Astrocyte of the cerebellum (primary cell): ENCODE data around the gene SEH1L.
A peak's percentile ranks its signal among the peaks of the same experiment; 100 is the strongest.
"Not testable (repeated sequence)": the region's sequence is repeated elsewhere in the genome, so short reads cannot be mapped to it uniquely, and the experiment has no call there.

Source experiments
- DNase-seq: peaks from one replicate; pipeline ENCODE4 v3.0.0-alpha.2; 2011; ENCODE audit warnings: low read depth
- H3K4me3 ChIP-seq: 2 replicates; pipeline ENCODE4 v1.5.1; 2011; ENCODE audit warnings: mild to moderate bottlenecking, low read depth, low read length, moderate library complexity
- CTCF ChIP-seq: IDR thresholded peaks from 2 replicates; pipeline ENCODE4 v1.5.1; 2012; ENCODE audit warnings: low read length, low read depth, moderate library complexity, mild to moderate bottlenecking; ENCODE audit errors: missing control alignments
- in situ Hi-C: cut with HindIII; loops from 2 replicates; pipeline ENCODE4 v1.10.0; 2017; ENCODE audit warnings: low sequenced_read_pairs

Gene SEH1L

DNA sequence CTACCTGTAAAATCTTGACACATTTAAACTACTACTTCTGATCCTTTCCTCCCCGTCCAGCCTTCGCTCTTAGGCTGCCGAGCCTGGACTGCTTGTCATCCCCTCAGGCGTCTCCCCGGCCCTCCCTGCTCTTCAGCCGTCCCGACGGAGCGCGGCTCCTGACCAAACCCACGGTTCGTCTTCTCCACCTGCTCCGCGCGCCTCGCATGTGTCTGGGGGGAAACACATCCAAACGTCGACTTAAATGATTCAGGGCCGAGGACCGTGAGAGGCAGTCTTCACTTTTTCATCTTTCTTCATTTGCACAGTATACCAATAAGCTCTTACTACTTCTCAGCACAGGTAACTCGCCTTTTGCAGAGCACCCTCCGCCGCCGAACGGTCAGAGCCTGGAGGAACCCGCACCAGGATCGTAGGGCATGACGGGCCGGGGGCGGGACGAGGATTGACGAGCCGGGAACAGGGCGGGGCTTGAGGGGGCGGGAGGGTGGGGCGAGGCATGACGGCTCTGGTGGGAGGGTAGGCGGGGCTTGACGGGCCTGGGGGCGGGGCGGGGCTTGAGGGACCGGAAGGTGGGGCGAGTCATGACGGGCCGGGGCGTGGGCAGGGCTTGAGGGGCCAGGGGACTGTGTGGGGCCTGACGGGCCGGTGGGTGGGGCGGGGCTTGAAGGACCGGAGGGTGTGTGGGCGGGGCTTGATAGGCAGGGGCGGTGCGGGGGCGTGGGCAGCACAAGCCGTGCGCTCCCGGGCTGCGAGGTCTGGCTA is at the start of gene SEH1L:
SEH1L (plus strand) TSS at position 727 of the 765 bp plus-strand sequence. CDS start 111 bp downstream, outside the sequence.
- no peak for TF ChIP-seq CTCF
- in situ Hi-C loops = no loop called here
- peak within 1 kb of the TSS; percentile 77 for H3K4me3 ChIP-seq
- peak; percentile 97 for DNase-seq

DNA sequence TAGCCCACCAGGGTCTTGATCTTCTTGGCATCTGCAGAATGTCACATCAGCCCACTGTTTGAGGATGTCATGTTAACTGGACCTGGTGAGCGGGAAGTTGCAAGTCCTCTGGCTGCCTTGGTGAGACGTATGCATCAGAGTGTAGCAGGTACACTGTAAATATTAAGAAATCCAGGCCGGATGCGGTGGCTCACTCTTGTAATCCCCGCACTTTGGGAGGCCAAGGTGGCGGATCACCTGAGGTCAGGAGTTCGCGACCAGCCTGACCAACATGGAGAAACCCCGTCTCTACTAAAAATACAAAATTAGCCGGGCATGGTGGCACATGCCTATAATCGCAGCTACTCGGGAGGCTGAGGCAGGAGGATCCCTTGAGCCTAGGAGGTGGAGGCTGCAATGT is 46.6 kb upstream of the SEH1L start:
- not testable (repeated sequence) for DNase-seq, H3K4me3 ChIP-seq

DNA sequence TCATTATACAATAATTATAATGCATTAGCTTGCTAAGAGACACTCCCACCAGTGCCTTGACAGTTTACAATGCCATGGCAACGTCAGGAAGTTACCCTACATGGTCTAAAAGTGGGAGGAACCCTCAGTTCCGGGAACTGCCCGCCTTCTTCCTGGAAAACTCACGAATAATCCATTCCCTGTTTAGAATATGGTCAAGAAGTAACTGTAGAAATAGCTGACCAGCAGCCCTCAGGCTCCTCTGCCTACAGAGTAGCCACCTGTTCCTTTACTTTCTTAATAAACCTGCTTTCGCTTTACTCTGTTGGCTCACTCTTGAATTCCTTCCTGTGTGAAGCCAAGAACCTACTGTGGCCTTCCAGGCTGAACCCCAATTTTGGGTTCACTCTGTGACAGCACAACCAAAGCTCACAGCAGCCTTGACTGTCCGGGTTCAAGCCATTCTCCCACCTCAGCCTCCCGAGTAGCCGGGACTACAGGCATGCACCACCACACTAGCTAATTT is 43.7 kb upstream of the SEH1L start:
- DNase-seq = no peak
- H3K4me3 ChIP-seq = no peak overlapping the region

More for the DNA sequence above, 46.6 kb upstream of the SEH1L start:
- in situ Hi-C loops = not testable (repeated sequence)

DNA sequence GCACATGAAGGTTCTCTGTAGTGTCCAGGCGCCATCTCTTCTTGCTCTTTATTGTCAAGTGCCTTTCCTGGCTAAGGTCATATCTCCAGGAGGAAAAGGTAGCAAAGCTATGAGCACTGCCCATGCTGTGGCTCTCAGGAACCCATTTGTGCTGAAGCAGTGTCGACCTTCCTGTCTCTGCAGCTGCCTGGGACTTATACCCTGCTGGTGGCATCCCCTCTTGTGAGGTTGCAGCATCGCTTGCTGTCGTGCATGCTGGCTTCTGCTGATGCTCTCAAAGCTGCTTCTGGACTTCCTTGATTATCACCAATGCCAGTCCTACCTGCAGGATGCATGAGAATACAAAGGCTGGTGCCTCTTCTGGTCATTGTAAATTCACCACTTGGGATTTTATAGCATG is 41.7 kb upstream of the SEH1L start:
- no peak for TF ChIP-seq CTCF
- in situ Hi-C loops = no loop called here
- H3K4me3 ChIP-seq = no peak overlapping the region
- DNase-seq = no peak

More for the DNA sequence above, 43.7 kb upstream of the SEH1L start:
- TF ChIP-seq CTCF = no peak
- in situ Hi-C loops = no loop called here

DNA sequence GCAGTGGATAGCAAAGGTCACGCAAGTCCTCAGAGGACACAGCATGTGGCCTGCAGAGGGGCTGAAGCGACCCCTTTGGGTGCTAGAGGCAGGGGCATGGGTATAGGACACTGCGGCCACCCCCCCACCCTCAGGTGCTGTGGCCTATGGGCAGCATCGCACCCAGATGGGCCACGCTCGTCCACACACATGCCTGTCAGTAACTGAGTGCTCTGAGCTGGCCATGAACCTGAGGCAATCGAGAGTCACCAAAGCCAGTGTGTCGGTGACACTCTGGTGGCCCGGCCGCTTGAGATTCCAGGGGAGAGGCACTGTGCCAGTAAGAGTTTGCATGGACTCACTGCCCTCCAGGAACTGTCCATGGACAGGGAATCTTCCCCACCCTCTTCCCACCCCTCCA is 41.0 kb upstream of the SEH1L start:
- in situ Hi-C loops = no loop called here
- no peak for TF ChIP-seq CTCF
- DNase-seq = no peak
- H3K4me3 ChIP-seq = no peak overlapping the region

DNA sequence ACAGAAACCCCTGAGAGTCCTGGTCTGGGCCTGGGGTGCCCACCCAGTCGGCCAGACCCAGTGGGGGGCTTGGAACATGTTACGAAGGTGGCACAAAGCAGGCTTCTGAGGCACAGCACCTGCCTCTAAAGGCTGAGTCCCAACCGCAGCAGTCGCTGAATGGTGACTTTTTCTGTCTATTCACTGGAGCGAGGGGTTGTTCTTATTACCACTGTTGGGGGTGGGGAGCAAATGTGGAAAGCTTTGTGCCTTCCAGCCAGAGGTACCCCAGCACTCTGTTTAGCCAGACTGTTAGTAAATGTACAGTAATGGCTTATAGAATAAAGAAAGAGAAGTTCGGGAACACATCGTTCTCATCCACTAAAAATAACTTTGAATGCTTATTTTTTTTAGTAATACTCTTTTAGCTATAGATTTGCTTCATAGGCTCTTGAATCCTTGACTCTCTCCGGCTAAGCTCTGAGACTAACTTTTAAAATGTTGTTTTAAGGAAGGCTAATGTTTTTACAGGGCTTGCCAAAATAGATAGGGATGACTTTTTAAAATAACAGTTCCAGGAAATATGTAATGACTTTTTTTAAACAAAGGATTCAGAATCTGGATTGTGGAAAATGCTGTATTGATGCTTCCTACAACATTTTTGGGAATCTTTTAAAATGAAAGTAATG is 40.4 kb upstream of the SEH1L start:
- H3K4me3 ChIP-seq = no peak overlapping the region
- TF ChIP-seq CTCF = no peak
- in situ Hi-C loops = no loop called here
- DNase-seq = no peak

- no peak overlapping the region for H3K4me3 ChIP-seq
- TF ChIP-seq CTCF = no peak
- in situ Hi-C loops = no loop called here
- DNase-seq = no peak
Measured at GRCh38 chr18:12908706-12909105, 39.1 kb upstream of the SEH1L start.
